Peyer's patch (tissue), 4 donors: ENCODE data around the gene UTF1. TPM values are rescaled to one million over a fixed set of nuclear protein-coding genes. Genes with fewer than 3 reads are reported as not detected.

Source experiments
- DNase-seq, 3 donors: peaks; one replicate each; pipeline ENCODE4 v3.0.0-alpha.2; 2017 to 2019
- H3K27ac ChIP-seq, 4 donors: fragments of 200-600 bp; sonication (generic); one replicate each; pipeline ENCODE4 v1.5.1; 2016 to 2019
- H3K27me3 ChIP-seq, 2 donors: fragments of 200-600 bp; sonication (generic); one replicate each; pipeline ENCODE4 v1.5.1; 2019
- H3K36me3 ChIP-seq, 3 donors: fragments of 200-600 bp; sonication (generic); one replicate each; pipeline ENCODE4 v1.5.1; 2016 to 2019
- H3K4me1 ChIP-seq, 4 donors: fragments of 200-600 bp; sonication (generic); one replicate each; pipeline ENCODE4 v1.5.1; 2016 to 2019
- H3K4me3 ChIP-seq, 4 donors: fragments of 200-600 bp; sonication (generic); 1 replicate in 3 of 4; 2 replicates in 1 of 4; pipeline ENCODE4 v1.5.1; 2016 to 2019; ENCODE audit warnings: mild to moderate bottlenecking in 1 of 4
- H3K9me3 ChIP-seq, 4 donors: fragments of 200-600 bp; sonication (generic); one replicate each; pipeline ENCODE4 v1.5.1; 2016 to 2019; ENCODE audit warnings: mild to moderate bottlenecking in 1 of 4
- CTCF ChIP-seq, 6 experiments: fragments of 450-650 bp in 4 of 6; fragments of 200-600 bp in 2 of 6; sonication (generic) in 1 of 6; IDR thresholded peaks; one replicate each; pipeline ENCODE4 v1.5.1; 2017 to 2019; ENCODE audit warnings: antibody characterized with exemption in 6 of 6, mild to moderate bottlenecking in 3 of 6, moderate library complexity in 1 of 6
- POLR2A ChIP-seq, 2 donors: fragments of 450-650 bp; IDR thresholded peaks; one replicate each; pipeline ENCODE4 v1.5.1; 2017; ENCODE audit warnings: antibody characterized with exemption in 2 of 2, mild to moderate bottlenecking in 2 of 2, moderate library complexity in 2 of 2
- total RNA-seq, 4 donors: library from RNA; depleted of rRNA; stranded (reverse); fragments of >200 nt; gene quantifications; one replicate each; pipeline ENCODE4 v1.1.0, GENCODE V29; 2016

The UTF1 gene
- total RNA-seq, 4 donors from 2014 or later, result not detected

GRCh38 chr10:133238466-133238804 lies 8.4 kb downstream of the UTF1 start:
- no peaks in the 10 kb centered on the region for H3K36me3 ChIP-seq
- peaks cover 0 to 30% (median 19%) of the 10 kb centered on the region in 4 donors for H3K4me1 ChIP-seq
- peaks cover 0 to 36% of the 10 kb centered on the region in 2 donors for H3K27me3 ChIP-seq
- no peak for TF ChIP-seq POLR2A (IDR thresholded peaks at IDR 0.05)
- no peak for TF ChIP-seq CTCF (IDR thresholded peaks at IDR 0.05)
- no peaks in the 10 kb centered on the region for H3K9me3 ChIP-seq
- no peak for DNase-seq
- no peak overlapping the region for H3K4me3 ChIP-seq
- H3K27ac ChIP-seq, result no peak overlapping the region

GRCh38 chr10:133239990-133240389 lies 10.0 kb downstream of the UTF1 start:
- H3K27me3 ChIP-seq, result peaks cover 0 to 36% of the 10 kb centered on the region in 2 donors
- TF ChIP-seq CTCF (IDR thresholded peaks at IDR 0.05), result no peak
- TF ChIP-seq POLR2A (IDR thresholded peaks at IDR 0.05), result no peak
- DNase-seq, result no peak

GRCh38 chr10:133241501-133242205 lies 11.6 kb downstream of the UTF1 start:
- peak in 2 of 3 donors; percentile 46 to 59 for DNase-seq
- no peaks in the 10 kb centered on the region for H3K36me3 ChIP-seq
- H3K9me3 ChIP-seq, result no peaks in the 10 kb centered on the region
- H3K4me1 ChIP-seq, result peaks cover 0 to 21% (median 10%) of the 10 kb centered on the region in 4 donors
- peak overlapping the region; percentile 26 to 48 (median 34) for H3K4me3 ChIP-seq
- TF ChIP-seq CTCF (IDR thresholded peaks at IDR 0.05), result no peak
- no peak for TF ChIP-seq POLR2A (IDR thresholded peaks at IDR 0.05)
- peaks cover 0 to 22% of the 10 kb centered on the region in 2 donors for H3K27me3 ChIP-seq
- H3K27ac ChIP-seq, result peak overlapping the region in 1 of 4 donors; percentile 49

More at GRCh38 chr10:133239990-133240389, 10.0 kb downstream of the UTF1 start:
- Histone ChIP-seq H3K27ac (no peak overlapping the region), H3K36me3 (no peaks in the 10 kb centered on the region), H3K4me1 (peaks cover 0 to 30% (median 19%) of the 10 kb centered on the region in 4 donors), H3K4me3 (no peak overlapping the region), H3K9me3 (no peaks in the 10 kb centered on the region)

GRCh38 chr10:133242611-133243356 lies 12.8 kb downstream of the UTF1 start:
- Histone ChIP-seq H3K27me3 (peaks cover 0 to 13% of the 10 kb centered on the region in 2 donors), H3K36me3 (no peaks in the 10 kb centered on the region), H3K9me3 (no peaks in the 10 kb centered on the region), H3K4me3 (no peak overlapping the region), H3K4me1 (peaks cover 0 to 11% (median 4%) of the 10 kb centered on the region in 4 donors), H3K27ac (no peak overlapping the region)
- no peak for TF ChIP-seq CTCF (IDR thresholded peaks at IDR 0.05)
- no peak for DNase-seq

- peaks cover 0 to 11% (median 4%) of the 10 kb centered on the region in 4 donors for H3K4me1 ChIP-seq
- peaks cover 0 to 6% of the 10 kb centered on the region in 2 donors for H3K27me3 ChIP-seq
- H3K4me3 ChIP-seq, result no peak overlapping the region
- H3K9me3 ChIP-seq, result no peaks in the 10 kb centered on the region
- H3K27ac ChIP-seq, result no peak overlapping the region
- H3K36me3 ChIP-seq, result no peaks in the 10 kb centered on the region
- DNase-seq, result no peak
- TF ChIP-seq POLR2A (IDR thresholded peaks at IDR 0.05) (no peak), CTCF (IDR thresholded peaks at IDR 0.05) (no peak)
Observed at GRCh38 chr10:133243593-133243992, 13.6 kb downstream of the UTF1 start.
